Breast epithelium (tissue), 3 donors: ENCODE measurements around the gene WARS2.
"Not testable (repeated sequence)": the region's sequence is repeated elsewhere in the genome, so short reads cannot be mapped to it uniquely, and the experiment has no call there.

Source experiments
- CTCF ChIP-seq, 3 donors: fragments of 450-650 bp; IDR thresholded peaks; one replicate each; pipeline ENCODE4 v1.5.1; 2016 to 2017; ENCODE audit warnings: antibody characterized with exemption in 3 of 3, mild to moderate bottlenecking in 3 of 3, moderate library complexity in 3 of 3
- POLR2A ChIP-seq: fragments of 450-650 bp; IDR thresholded peaks from one replicate; pipeline ENCODE4 v1.6.1; 2016; ENCODE audit warnings: antibody characterized with exemption, mild to moderate bottlenecking, moderate library complexity

GRCh38 chr1:119155069-119155468 is 14.6 kb upstream of the WARS2 start:
- TF ChIP-seq POLR2A; CTCF (IDR thresholded peaks at IDR 0.05): not testable (repeated sequence)
